ENCODE results near the gene SAXO2. TPM values are rescaled to one million over a fixed set of nuclear protein-coding genes. Genes with fewer than 3 reads are reported as not detected.

SAXO2 gene
- total RNA-seq, 3 donors from 2014 or later (not counting 1 experiment from before 2014, with no cell fraction given) = 0.83 to 6.5 (median 1.6) TPM

DNA sequence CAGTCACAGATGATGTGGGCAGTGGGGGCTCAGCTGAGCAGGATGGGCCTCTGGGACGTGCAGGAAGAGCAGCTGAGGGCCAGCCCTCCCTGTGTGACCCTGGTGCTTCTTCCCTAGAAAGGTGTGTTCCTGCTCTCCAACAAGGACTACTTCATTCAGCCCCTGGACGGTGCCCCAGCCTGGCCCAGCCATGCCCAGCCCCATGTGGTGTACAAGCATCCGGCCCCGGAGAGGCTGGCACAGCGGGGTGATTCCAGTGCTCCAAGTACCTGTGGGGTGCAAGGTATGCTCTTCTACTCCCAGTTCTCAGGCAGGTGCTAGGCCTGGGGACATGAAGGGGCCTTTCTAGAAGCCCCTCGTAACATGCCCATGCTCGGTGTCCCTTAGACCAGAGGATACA, 38.3 kb downstream of the SAXO2 start:
- WGBS (ENCODE audit: insufficient coverage) = 94% methylated on average over 7 of the region's 7 CpGs
- no peak overlapping the region for H3K27ac Mint-ChIP-seq

DNA sequence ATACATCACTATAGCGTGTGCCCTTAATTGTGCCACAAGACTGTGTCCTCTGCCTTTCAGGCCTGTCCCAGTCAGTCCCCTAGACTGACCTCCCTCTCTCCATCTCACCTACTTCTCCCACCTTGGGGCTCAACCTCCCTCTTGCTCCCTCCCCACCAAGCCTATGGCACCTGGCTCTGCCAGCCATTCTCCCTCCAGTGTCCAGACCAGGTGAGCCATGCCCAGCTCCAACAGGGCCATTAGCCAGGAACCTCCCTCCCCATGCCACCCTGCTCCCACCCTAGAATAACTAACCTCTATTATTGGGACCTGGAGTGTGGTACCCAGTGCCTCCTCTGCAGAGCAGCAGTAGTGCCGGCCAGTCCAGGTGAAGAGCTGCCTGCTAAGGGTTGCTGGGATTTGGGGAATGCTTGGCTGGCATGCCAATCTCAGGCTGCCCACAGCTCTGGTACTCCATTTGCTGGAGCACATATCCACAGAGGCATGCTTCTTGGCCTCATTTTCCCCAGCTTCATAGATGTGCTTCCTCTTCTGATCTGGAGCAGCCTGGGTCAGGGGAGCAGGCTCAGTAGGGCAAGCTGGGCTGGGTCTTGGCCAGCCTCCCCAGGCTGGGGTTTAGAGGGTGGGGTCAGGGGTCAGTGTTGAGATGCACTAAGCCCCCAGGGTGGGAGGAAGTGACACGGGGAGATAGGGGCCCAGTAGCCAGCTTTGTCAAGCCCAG, 38.8 kb downstream of the SAXO2 start:
- Mint-ChIP-seq H3K9me3 (no peaks in the 10 kb centered on the region), H3K4me3 (no peak overlapping the region), H3K27ac (no peak overlapping the region), H3K27me3 (ENCODE audit: low read depth in 2 of 2) (no peaks in the 10 kb centered on the region), H3K4me1 (peaks cover 0 to 6% of the 10 kb centered on the region in 2 donors), H3K36me3 (no peaks in the 10 kb centered on the region)
- intact Hi-C loops (cut with micrococcal nuclease) = no loop called here
- H3K4me1 ChIP-seq (ENCODE audit: control insufficient read depth, insufficient read depth, low read length) = peaks cover 13% of the 10 kb centered on the region
- H3K27ac ChIP-seq (ENCODE audit: low read length) = no peak overlapping the region
- TF ChIP-seq, protein P1, sequence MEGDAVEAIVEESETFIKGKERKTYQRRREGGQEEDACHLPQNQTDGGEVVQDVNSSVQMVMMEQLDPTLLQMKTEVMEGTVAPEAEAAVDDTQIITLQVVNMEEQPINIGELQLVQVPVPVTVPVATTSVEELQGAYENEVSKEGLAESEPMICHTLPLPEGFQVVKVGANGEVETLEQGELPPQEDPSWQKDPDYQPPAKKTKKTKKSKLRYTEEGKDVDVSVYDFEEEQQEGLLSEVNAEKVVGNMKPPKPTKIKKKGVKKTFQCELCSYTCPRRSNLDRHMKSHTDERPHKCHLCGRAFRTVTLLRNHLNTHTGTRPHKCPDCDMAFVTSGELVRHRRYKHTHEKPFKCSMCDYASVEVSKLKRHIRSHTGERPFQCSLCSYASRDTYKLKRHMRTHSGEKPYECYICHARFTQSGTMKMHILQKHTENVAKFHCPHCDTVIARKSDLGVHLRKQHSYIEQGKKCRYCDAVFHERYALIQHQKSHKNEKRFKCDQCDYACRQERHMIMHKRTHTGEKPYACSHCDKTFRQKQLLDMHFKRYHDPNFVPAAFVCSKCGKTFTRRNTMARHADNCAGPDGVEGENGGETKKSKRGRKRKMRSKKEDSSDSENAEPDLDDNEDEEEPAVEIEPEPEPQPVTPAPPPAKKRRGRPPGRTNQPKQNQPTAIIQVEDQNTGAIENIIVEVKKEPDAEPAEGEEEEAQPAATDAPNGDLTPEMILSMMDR (IDR thresholded peaks at IDR 0.05) = no peak
- ATAC-seq (no peak), DNase-seq (no peak)
- 82% methylated on average over 3 of the region's 3 CpGs for WGBS (ENCODE audit: insufficient coverage)
- H3K27me3 ChIP-seq (ENCODE audit: control insufficient read depth, insufficient read depth, low read length) = no peaks in the 10 kb centered on the region
- no peaks in the 10 kb centered on the region for H3K9me3 ChIP-seq (ENCODE audit: control insufficient read depth, insufficient read depth, low read length)
- H3K36me3 ChIP-seq (ENCODE audit: control insufficient read depth, insufficient read depth, low read length) = no peaks in the 10 kb centered on the region
- no peak overlapping the region for H3K4me3 ChIP-seq (ENCODE audit: low read length)

More for the DNA sequence above, 38.3 kb downstream of the SAXO2 start:
- no peaks in the 10 kb centered on the region for H3K27me3 Mint-ChIP-seq (ENCODE audit: low read depth in 2 of 2)
- Histone ChIP-seq H3K4me1 (ENCODE audit: control insufficient read depth, insufficient read depth, low read length) (peaks cover 13% of the 10 kb centered on the region), H3K27me3 (ENCODE audit: control insufficient read depth, insufficient read depth, low read length) (no peaks in the 10 kb centered on the region), H3K27ac (ENCODE audit: low read length) (no peak overlapping the region), H3K9me3 (ENCODE audit: control insufficient read depth, insufficient read depth, low read length) (no peaks in the 10 kb centered on the region), H3K4me3 (ENCODE audit: low read length) (no peak overlapping the region), H3K36me3 (ENCODE audit: control insufficient read depth, insufficient read depth, low read length) (no peaks in the 10 kb centered on the region)
- no peaks in the 10 kb centered on the region for H3K9me3 Mint-ChIP-seq
- DNase-seq = no peak
- TF ChIP-seq, protein P1 (IDR thresholded peaks at IDR 0.05) = no peak
- peaks cover 0 to 6% of the 10 kb centered on the region in 2 donors for H3K4me1 Mint-ChIP-seq
- no peak overlapping the region for H3K4me3 Mint-ChIP-seq
- H3K36me3 Mint-ChIP-seq = no peaks in the 10 kb centered on the region
- intact Hi-C loops (cut with micrococcal nuclease) = no loop called here
- ATAC-seq = no peak

DNA sequence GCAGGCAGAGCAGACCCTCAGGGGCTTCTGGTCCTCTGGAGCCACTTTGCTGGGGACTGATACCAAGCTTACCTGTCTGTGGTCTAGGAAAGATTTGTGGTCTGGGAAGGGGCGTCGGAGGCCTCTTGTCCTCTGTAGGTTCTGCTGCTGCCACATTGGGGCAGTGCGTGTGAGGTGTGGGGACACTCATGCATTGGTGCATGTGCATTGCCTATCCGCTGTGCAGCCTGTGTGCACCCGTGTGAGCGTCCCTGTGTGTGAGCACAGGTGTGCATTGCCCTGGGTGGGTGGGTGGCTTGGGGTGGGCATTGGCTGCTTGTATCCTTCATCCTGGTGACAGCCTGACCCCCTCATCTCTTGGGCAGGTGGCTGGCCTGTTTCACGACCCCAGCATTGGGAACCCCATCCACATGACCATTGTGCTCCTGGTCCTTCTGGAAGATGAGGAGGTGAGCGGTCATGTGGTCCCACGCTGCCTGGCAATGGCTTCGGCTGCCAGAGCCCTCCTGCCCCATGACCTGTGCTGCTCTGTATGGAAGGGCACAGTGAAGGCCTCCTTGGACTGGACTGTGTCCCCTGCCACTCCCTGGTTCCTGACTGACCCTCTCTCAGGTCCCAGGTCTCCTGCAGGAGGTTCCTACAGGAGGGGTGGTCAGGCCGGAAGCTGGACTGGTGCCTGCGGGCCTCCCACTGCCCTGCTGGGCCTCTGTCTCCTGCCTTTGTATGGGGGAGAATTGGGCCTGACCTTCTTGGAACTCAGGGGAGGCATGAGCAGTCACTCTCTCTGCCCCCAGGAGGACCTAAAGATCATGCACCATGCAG, 41.5 kb downstream of the SAXO2 start:
- no peak for DNase-seq
- Histone ChIP-seq H3K9me3 (ENCODE audit: control insufficient read depth, insufficient read depth, low read length) (no peaks in the 10 kb centered on the region), H3K4me3 (ENCODE audit: low read length) (no peak overlapping the region), H3K36me3 (ENCODE audit: control insufficient read depth, insufficient read depth, low read length) (no peaks in the 10 kb centered on the region), H3K4me1 (ENCODE audit: control insufficient read depth, insufficient read depth, low read length) (peaks cover under 1% of the 10 kb centered on the region), H3K27ac (ENCODE audit: low read length) (no peak overlapping the region), H3K27me3 (ENCODE audit: control insufficient read depth, insufficient read depth, low read length) (no peaks in the 10 kb centered on the region)
- intact Hi-C loops (cut with micrococcal nuclease) = no loop called here
- no peaks in the 10 kb centered on the region for H3K9me3 Mint-ChIP-seq
- no peaks in the 10 kb centered on the region for H3K4me1 Mint-ChIP-seq
- no peak for ATAC-seq
- no peak overlapping the region for H3K4me3 Mint-ChIP-seq
- TF ChIP-seq, protein P1 (IDR thresholded peaks at IDR 0.05) = no peak
- no peaks in the 10 kb centered on the region for H3K27me3 Mint-ChIP-seq (ENCODE audit: low read depth in 2 of 2)
- 93% methylated on average over 12 of the region's 12 CpGs for WGBS (ENCODE audit: insufficient coverage)
- H3K27ac Mint-ChIP-seq = no peak overlapping the region
- H3K36me3 Mint-ChIP-seq = no peaks in the 10 kb centered on the region
